IPS-20b (cell line): ENCODE results near the gene HIF1A.

Experiments
- H3K27ac ChIP-seq: one replicate; pipeline ENCODE4 v1.5.1; 2013; ENCODE audit warnings: low read length
- H3K27me3 ChIP-seq: 2 replicates; pipeline ENCODE4 v1.6.1; 2013; ENCODE audit warnings: mild to moderate bottlenecking, low read length, inconsistent platforms; ENCODE audit not compliant: insufficient read depth
- H3K36me3 ChIP-seq: 2 replicates; pipeline ENCODE4 v1.6.1; 2013; ENCODE audit warnings: low read depth, mild to moderate bottlenecking, inconsistent platforms, low read length, moderate library complexity; ENCODE audit not compliant: insufficient read depth
- H3K4me1 ChIP-seq: 2 replicates; pipeline ENCODE4 v1.6.1; 2013; ENCODE audit warnings: mild to moderate bottlenecking, control low read depth, inconsistent platforms, low read length, moderate library complexity; ENCODE audit not compliant: insufficient read depth
- H3K4me3 ChIP-seq: 2 replicates; pipeline ENCODE4 v1.5.1; 2013; ENCODE audit warnings: mild to moderate bottlenecking, low read length, inconsistent platforms
- H3K9ac ChIP-seq: 2 replicates; pipeline ENCODE4 v1.6.1; 2013; ENCODE audit warnings: low read depth, mild to moderate bottlenecking, inconsistent platforms, low read length, moderate library complexity
- H3K9me3 ChIP-seq: 2 replicates; pipeline ENCODE4 v1.6.1; 2013; ENCODE audit warnings: mild to moderate bottlenecking, low read depth, low read length, inconsistent platforms; ENCODE audit not compliant: insufficient read depth

Gene HIF1A

DNA sequence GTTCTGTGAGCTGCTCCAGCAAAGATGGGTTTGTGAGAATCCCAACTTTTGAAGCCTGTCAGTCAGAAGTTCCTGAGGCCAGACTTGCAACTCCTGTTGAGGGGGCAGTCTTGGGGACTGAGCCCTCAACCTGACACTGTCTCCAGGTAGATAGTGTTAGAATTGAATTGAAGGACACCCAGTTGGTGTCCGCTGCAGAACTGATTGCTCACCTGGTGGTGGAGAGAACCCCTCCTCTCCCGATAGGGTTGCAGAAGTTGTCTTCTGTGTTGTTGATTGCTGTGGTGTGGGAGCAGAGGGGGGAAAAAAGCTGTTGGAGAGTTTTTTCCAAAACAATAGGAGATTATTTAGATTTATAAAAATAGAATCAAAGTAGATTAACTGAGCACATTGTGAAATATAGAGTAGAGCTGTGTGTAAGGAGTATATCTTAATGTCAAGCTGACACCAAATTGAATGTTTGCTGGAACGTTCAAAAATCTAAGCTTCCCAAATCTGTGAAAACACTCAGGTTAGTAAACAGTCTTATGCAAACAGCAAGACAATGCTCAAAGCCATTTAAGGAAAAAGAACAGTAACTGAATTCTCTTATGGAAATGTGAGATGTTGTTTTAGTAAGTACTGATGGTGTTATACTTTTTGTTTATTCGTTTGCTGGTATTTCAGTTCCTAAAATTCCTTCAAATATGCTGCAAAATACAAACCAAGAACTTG lies 18.6 kb downstream of the HIF1A start:
- H3K27ac ChIP-seq: no peak overlapping the region
- H3K27me3 ChIP-seq: no peaks in the 10 kb centered on the region
- no peaks in the 10 kb centered on the region for H3K9me3 ChIP-seq
- H3K4me3 ChIP-seq: peak overlapping the region; percentile 32; the same call in 1 of the 2 replicates
- peaks cover 57% of the 10 kb centered on the region for H3K4me1 ChIP-seq
- no peak overlapping the region for H3K9ac ChIP-seq
- H3K36me3 ChIP-seq: no peaks in the 10 kb centered on the region

DNA sequence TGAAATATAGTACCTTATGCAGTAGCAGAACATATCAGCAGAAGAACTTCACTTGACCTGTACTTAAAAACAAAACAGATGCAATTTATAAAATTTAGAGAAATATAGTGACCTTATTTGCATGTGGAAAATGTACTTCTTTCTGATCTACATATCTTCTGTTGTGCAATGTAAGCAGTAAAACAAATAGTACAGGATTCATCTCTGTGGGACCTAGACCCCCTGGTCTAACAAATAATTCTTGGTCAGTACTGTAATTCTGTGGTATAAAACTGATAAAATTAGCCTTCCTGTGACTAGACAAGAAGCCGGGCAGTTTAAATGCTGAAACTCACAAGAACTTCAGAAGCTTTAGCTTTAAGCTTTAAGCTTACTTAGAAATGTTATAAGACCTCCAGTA lies 21.6 kb downstream of the HIF1A start:
- H3K36me3 ChIP-seq: peaks cover 16% of the 10 kb centered on the region
- H3K9ac ChIP-seq: no peak overlapping the region
- H3K27me3 ChIP-seq: no peaks in the 10 kb centered on the region
- no peaks in the 10 kb centered on the region for H3K9me3 ChIP-seq
- no peak overlapping the region for H3K4me3 ChIP-seq
- peaks cover 53% of the 10 kb centered on the region for H3K4me1 ChIP-seq
- no peak overlapping the region for H3K27ac ChIP-seq

- H3K4me1 ChIP-seq: peaks cover 42% of the 10 kb centered on the region
- no peaks in the 10 kb centered on the region for H3K9me3 ChIP-seq
- H3K4me3 ChIP-seq: peak overlapping the region; percentile 30; the same call in 1 of the 2 replicates
- no peak overlapping the region for H3K9ac ChIP-seq
- H3K27ac ChIP-seq: no peak overlapping the region
- no peaks in the 10 kb centered on the region for H3K27me3 ChIP-seq
- H3K36me3 ChIP-seq: peaks cover 27% of the 10 kb centered on the region
Observed at GRCh38 chr14:61718039-61718438, 22.7 kb downstream of the HIF1A start.

GRCh38 chr14:61719344-61720293 lies 24.3 kb downstream of the HIF1A start:
- H3K27ac ChIP-seq: no peak overlapping the region
- H3K4me1 ChIP-seq: peaks cover 30% of the 10 kb centered on the region
- H3K36me3 ChIP-seq: peaks cover 43% of the 10 kb centered on the region
- no peaks in the 10 kb centered on the region for H3K27me3 ChIP-seq
- no peaks in the 10 kb centered on the region for H3K9me3 ChIP-seq
- H3K9ac ChIP-seq: no peak overlapping the region
- H3K4me3 ChIP-seq: no peak overlapping the region

- H3K4me1 ChIP-seq: peaks cover 30% of the 10 kb centered on the region
Observed at GRCh38 chr14:61720294-61720661, 25.0 kb downstream of the HIF1A start.

DNA sequence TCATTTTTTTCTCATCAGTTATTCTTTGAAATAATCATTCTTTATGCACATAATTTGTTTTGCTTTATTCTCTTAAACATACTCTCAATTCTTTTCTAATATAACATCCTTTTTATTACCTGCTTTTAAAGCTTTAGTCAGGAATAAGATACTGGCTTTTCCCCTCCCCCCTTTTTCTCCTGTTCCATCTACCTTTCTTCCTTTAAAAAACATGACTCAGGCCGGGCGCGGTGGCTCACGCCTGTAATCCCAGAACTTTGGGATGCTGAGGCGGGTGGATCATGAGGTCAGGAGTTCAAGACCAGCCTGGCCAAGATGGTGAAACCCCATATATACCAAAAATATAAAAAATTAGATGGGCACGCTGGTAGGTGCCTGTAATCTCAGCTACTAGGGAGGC lies 25.4 kb downstream of the HIF1A start:
- Histone ChIP-seq H3K4me1 (peaks cover 30% of the 10 kb centered on the region), H3K9me3 (no peaks in the 10 kb centered on the region), H3K4me3 (no peak overlapping the region), H3K27me3 (no peaks in the 10 kb centered on the region), H3K9ac (no peak overlapping the region), H3K36me3 (peaks cover 54% of the 10 kb centered on the region), H3K27ac (no peak overlapping the region)

More at GRCh38 chr14:61720294-61720661, 25.0 kb downstream of the HIF1A start:
- no peaks in the 10 kb centered on the region for H3K9me3 ChIP-seq
- peaks cover 49% of the 10 kb centered on the region for H3K36me3 ChIP-seq
- no peak overlapping the region for H3K9ac ChIP-seq
- no peaks in the 10 kb centered on the region for H3K27me3 ChIP-seq
- H3K27ac ChIP-seq: no peak overlapping the region
- H3K4me3 ChIP-seq: no peak overlapping the region

DNA sequence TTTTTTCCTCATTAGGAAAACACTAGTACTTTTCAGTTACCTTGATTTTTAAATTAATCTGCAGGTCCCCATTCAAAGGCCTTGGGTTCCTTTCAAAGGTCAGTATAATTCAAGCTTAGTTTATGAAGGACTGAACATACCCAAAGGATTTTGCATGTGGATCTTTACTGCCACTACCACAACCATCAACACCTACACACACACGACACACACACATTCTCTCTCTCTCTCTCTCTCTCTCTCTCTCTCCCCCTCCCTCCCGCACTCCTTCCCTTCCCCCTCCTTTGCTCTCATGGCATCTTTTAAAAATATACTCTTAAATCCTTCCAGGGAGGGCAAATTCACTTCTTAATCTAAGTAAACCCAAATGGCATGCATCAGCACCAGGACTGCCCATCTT lies 28.8 kb downstream of the HIF1A start:
- Histone ChIP-seq H3K27ac (no peak overlapping the region), H3K27me3 (no peaks in the 10 kb centered on the region), H3K4me1 (peaks cover 6% of the 10 kb centered on the region; the same call in 1 of the 2 replicates), H3K9ac (no peak overlapping the region), H3K36me3 (peaks cover 88% of the 10 kb centered on the region), H3K4me3 (no peak overlapping the region), H3K9me3 (no peaks in the 10 kb centered on the region)

DNA sequence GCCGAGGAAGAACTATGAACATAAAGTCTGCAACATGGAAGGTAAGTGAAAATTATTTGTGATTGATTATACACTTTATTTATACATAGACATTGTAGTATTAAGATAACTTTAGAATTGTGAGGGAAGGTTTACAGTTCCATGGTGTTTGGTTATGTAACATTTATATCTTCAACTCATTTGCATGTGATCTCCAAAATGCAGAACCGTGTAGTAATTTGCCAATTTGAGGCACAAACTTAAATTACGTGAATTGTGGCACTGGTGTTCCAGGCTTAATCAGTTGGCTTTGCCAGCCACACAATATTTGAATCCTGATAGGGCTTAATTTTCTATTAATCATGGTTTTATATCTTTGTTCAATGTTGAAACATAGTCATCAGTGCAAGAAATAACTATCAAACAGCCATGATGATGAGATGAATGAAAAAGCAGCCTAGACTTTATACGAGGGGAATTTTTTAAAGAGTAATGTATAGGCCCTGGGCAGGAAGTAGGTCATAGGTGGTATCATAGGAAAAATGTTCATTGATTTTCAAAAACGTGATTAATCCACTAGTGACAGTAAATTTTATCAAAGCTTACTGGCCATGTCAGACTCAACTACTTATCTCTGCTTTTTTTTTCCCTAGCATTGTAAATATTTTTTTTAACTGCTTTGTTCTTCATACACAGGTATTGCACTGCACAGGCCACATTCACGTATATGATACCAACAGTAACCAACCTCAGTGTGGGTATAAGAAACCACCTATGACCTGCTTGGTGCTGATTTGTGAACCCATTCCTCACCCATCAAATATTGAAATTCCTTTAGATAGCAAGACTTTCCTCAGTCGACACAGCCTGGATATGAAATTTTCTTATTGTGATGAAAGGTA lies 31.7 kb downstream of the HIF1A start:
- Histone ChIP-seq H3K27ac (no peak overlapping the region), H3K9me3 (no peaks in the 10 kb centered on the region), H3K36me3 (peaks cover 100% of the 10 kb centered on the region), H3K27me3 (no peaks in the 10 kb centered on the region), H3K4me3 (no peak overlapping the region), H3K4me1 (no peaks in the 10 kb centered on the region), H3K9ac (no peak overlapping the region)

- H3K27ac ChIP-seq: no peak overlapping the region
- H3K4me3 ChIP-seq: no peak overlapping the region
- no peaks in the 10 kb centered on the region for H3K27me3 ChIP-seq
- H3K36me3 ChIP-seq: peaks cover 99% of the 10 kb centered on the region
- H3K9me3 ChIP-seq: no peaks in the 10 kb centered on the region
- H3K4me1 ChIP-seq: no peaks in the 10 kb centered on the region
- H3K9ac ChIP-seq: no peak overlapping the region
Observed at GRCh38 chr14:61730756-61731373, 35.6 kb downstream of the HIF1A start.

GRCh38 chr14:61733972-61734371 lies 38.7 kb downstream of the HIF1A start:
- no peak overlapping the region for H3K27ac ChIP-seq
- H3K9me3 ChIP-seq: no peaks in the 10 kb centered on the region
- peaks cover 99% of the 10 kb centered on the region for H3K36me3 ChIP-seq
- H3K9ac ChIP-seq: no peak overlapping the region
- no peak overlapping the region for H3K4me3 ChIP-seq
- no peaks in the 10 kb centered on the region for H3K4me1 ChIP-seq
- H3K27me3 ChIP-seq: no peaks in the 10 kb centered on the region

- Histone ChIP-seq H3K27ac (no peak overlapping the region), H3K4me1 (no peaks in the 10 kb centered on the region), H3K9me3 (no peaks in the 10 kb centered on the region), H3K27me3 (no peaks in the 10 kb centered on the region), H3K9ac (no peak overlapping the region), H3K36me3 (peaks cover 98% of the 10 kb centered on the region), H3K4me3 (no peak overlapping the region)
Observed at GRCh38 chr14:61736751-61737150, 41.4 kb downstream of the HIF1A start.
